Activated T-cell treated with anti-CD3 and anti-CD28 coated beads for 1 hour (primary cell): ENCODE measurements around the gene KRTAP10-11.
"Not testable (repeated sequence)": the region's sequence is repeated elsewhere in the genome, so short reads cannot be mapped to it uniquely, and the experiment has no call there.

Experiments used
- DNase-seq: peaks from one replicate; pipeline ENCODE4 v3.0.0-alpha.2; 2020; ENCODE audit warnings: low read depth

Gene KRTAP10-11

GRCh38 chr21:44614961-44615391, 31.2 kb upstream of the KRTAP10-11 start:
- DNase-seq, result no peak

GRCh38 chr21:44615466-44615865, 30.7 kb upstream of the KRTAP10-11 start:
- DNase-seq, result no peak

GRCh38 chr21:44615911-44616590, 30.2 kb upstream of the KRTAP10-11 start:
- no peak for DNase-seq

GRCh38 chr21:44616591-44616926, 29.7 kb upstream of the KRTAP10-11 start:
- no peak for DNase-seq

- no peak for DNase-seq
Measured at GRCh38 chr21:44617071-44617501, 29.1 kb upstream of the KRTAP10-11 start.

GRCh38 chr21:44618504-44618903, 27.7 kb upstream of the KRTAP10-11 start:
- no peak for DNase-seq

GRCh38 chr21:44618909-44619308, 27.3 kb upstream of the KRTAP10-11 start:
- DNase-seq, result peak; percentile 43

GRCh38 chr21:44619886-44620285, 26.3 kb upstream of the KRTAP10-11 start:
- DNase-seq, result no peak

GRCh38 chr21:44623575-44623974, 22.6 kb upstream of the KRTAP10-11 start:
- DNase-seq, result no peak

GRCh38 chr21:44625756-44626155, 20.5 kb upstream of the KRTAP10-11 start:
- DNase-seq, result no peak

GRCh38 chr21:44626262-44626661, 20.0 kb upstream of the KRTAP10-11 start:
- no peak for DNase-seq

GRCh38 chr21:44626673-44627143, 19.5 kb upstream of the KRTAP10-11 start, which contains the start of gene KRTAP10-9:
TSS of gene KRTAP10-9 (plus strand) at chr21:44627093. CDS start at chr21:44627172, 79 bp downstream.
- DNase-seq, result no peak

- not testable (repeated sequence) for DNase-seq
Measured at GRCh38 chr21:44627181-44627822, 18.9 kb upstream of the KRTAP10-11 start.

- DNase-seq, result not testable (repeated sequence)
Measured at GRCh38 chr21:44627831-44628233, 18.4 kb upstream of the KRTAP10-11 start.

GRCh38 chr21:44628707-44629391, 17.4 kb upstream of the KRTAP10-11 start:
- no peak for DNase-seq

GRCh38 chr21:44630440-44630839, 15.8 kb upstream of the KRTAP10-11 start:
- DNase-seq, result no peak

- DNase-seq, result no peak
Measured at GRCh38 chr21:44632067-44632466, 14.1 kb upstream of the KRTAP10-11 start.

- DNase-seq, result no peak
Measured at GRCh38 chr21:44636209-44637017, 9.8 kb upstream of the KRTAP10-11 start.

- no peak for DNase-seq
Measured at GRCh38 chr21:44637018-44637850, 9.0 kb upstream of the KRTAP10-11 start, which contains the start of gene KRTAP10-10. TSS of gene KRTAP10-10 (plus strand) at chr21:44637356. CDS start at chr21:44637418, 62 bp downstream.

GRCh38 chr21:44637851-44638348, 8.3 kb upstream of the KRTAP10-11 start:
- DNase-seq, result not testable (repeated sequence)
